Adrenal gland (tissue), 12 donors: Measurements from ENCODE around the gene CD28. TPM values are rescaled to one million over a fixed set of nuclear protein-coding genes. Genes with fewer than 3 reads are reported as not detected.

Experiments
- DNase-seq, 7 donors: peaks; one replicate each; pipeline ENCODE4 v3.0.0-alpha.2; 2019 to 2020
- H3K27ac ChIP-seq, 5 donors: fragments of 200-600 bp; sonication (generic) in 4 of 5; 1 replicate in 3 of 5; 2 replicates in 2 of 5; pipeline versions ENCODE4 v1.5.1 to v1.8.0; 2016 to 2020; ENCODE audit warnings: mild to moderate bottlenecking in 1 of 5
- H3K27me3 ChIP-seq: fragments of 200-600 bp; 2 replicates; pipeline ENCODE4 v1.8.0; 2021
- H3K36me3 ChIP-seq, 2 donors: fragments of 200-600 bp; replicated peaks in 1 of 2; 1 replicate in 1 of 2; 2 replicates in 1 of 2; pipeline versions ENCODE4 v1.5.1 to v1.8.0; 2018 to 2022
- H3K4me1 ChIP-seq, 2 donors: fragments of 200-600 bp; replicated peaks in 1 of 2; 1 replicate in 1 of 2; 2 replicates in 1 of 2; pipeline versions ENCODE4 v1.5.1 to v1.8.0; 2018 to 2021
- H3K4me3 ChIP-seq, 4 donors: fragments of 200-600 bp; sonication (generic) in 3 of 4; one replicate each; pipeline ENCODE4 v1.5.1; 2016 to 2018
- H3K9me3 ChIP-seq, 3 donors: fragments of 200-600 bp; sonication (generic) in 1 of 3; replicated peaks in 1 of 3; 1 replicate in 2 of 3; 2 replicates in 1 of 3; pipeline versions ENCODE4 v1.5.1 to v1.8.0; 2016 to 2021
- POLR2A ChIP-seq, 2 donors: fragments of 450-650 bp; IDR thresholded peaks; one replicate each; pipeline ENCODE4 v1.6.1; 2017; ENCODE audit warnings: antibody characterized with exemption in 2 of 2, mild to moderate bottlenecking in 2 of 2, moderate library complexity in 1 of 2
- WGBS, 4 donors: extraction: QIAGEN DNeasy Blood & Tissue Kit in 2 of 4; methylation state at CpG; one replicate each; pipeline versions ENCODE4 v1.1.5 to v1.1.7; 2013 to 2017; 5-methylcytosine and 5-hydroxymethylcytosine counted together
- intact Hi-C, 2 donors: fragments of 100-400 bp; cut with DNase I; formaldehyde crosslinking; loops; one replicate each; pipeline versions ENCODE4 v1.14.1 to v1.15.0; 2022 to 2023
- polyA plus RNA-seq, 3 donors: library from polyadenylated mRNA; stranded (reverse); fragments of 200-250 nt in 2 of 3; fragments of 350-450 nt in 1 of 3; fragmentation: Illumina TruSeq in 1 of 3; extraction: RNeasy Lipid Tissue Mini Kit (QIAGEN cat#74804) in 1 of 3; gene quantifications; one replicate each; pipeline ENCODE4 v1.2.3, GENCODE V29; 2013 to 2014
- total RNA-seq, 9 donors: library from RNA; depleted of rRNA in 4 of 9; stranded (reverse); fragments of >200 nt in 4 of 9; fragments of 120-200 nt in 1 of 9; fragmentation: NEBNext Ultra II Directional in 1 of 9; extraction: Animal tissue kit (Norgen Biotek cat#: 25700) in 1 of 9; gene quantifications; one replicate each; pipeline versions ENCODE4 v1.1.0 to v1.2.4, GENCODE V29; 2013 to 2023
- TF ChIP-seq, protein P1 (sequence below), 6 experiments: fragments of 450-650 bp in 4 of 6; fragments of 200-600 bp in 2 of 6; sonication (generic) in 1 of 6; IDR thresholded peaks; 1 replicate in 5 of 6; 2 replicates in 1 of 6; pipeline versions ENCODE4 v1.5.1 to v1.8.0; 2016 to 2021; ENCODE audit warnings: antibody characterized with exemption in 6 of 6, mild to moderate bottlenecking in 2 of 6, moderate library complexity in 1 of 6
- donor health status: healthy with polysubstance abuse.
- donor health status: Bipolar disorder and iron deficiency.
- donor health status: DM: yes; HTN: yes; CAD: no.
- donor health status: DM: no; HTN: no; CAD: no.
- donor health status: DM: no; HTN: no; CAD: no.
- donor health status: DM: yes; HTN: yes; CAD: no.

The CD28 gene
- total and polyA plus RNA-seq, 12 donors = 0.08 to 1.4 (median 0.32) TPM; not detected in 1

- no peak for DNase-seq
- no peaks in the 10 kb centered on the region for H3K27me3 ChIP-seq
- H3K4me3 ChIP-seq = no peak overlapping the region
- no peaks in the 10 kb centered on the region for H3K4me1 ChIP-seq
- no peaks in the 10 kb centered on the region for H3K9me3 ChIP-seq
- WGBS, 4 donors = 0 to 3% (median 1%) methylated on average over 1 of the region's 1 CpG
- TF ChIP-seq POLR2A (IDR thresholded peaks at IDR 0.05) = no peak
- TF ChIP-seq, protein P1, sequence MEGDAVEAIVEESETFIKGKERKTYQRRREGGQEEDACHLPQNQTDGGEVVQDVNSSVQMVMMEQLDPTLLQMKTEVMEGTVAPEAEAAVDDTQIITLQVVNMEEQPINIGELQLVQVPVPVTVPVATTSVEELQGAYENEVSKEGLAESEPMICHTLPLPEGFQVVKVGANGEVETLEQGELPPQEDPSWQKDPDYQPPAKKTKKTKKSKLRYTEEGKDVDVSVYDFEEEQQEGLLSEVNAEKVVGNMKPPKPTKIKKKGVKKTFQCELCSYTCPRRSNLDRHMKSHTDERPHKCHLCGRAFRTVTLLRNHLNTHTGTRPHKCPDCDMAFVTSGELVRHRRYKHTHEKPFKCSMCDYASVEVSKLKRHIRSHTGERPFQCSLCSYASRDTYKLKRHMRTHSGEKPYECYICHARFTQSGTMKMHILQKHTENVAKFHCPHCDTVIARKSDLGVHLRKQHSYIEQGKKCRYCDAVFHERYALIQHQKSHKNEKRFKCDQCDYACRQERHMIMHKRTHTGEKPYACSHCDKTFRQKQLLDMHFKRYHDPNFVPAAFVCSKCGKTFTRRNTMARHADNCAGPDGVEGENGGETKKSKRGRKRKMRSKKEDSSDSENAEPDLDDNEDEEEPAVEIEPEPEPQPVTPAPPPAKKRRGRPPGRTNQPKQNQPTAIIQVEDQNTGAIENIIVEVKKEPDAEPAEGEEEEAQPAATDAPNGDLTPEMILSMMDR (IDR thresholded peaks at IDR 0.05) = no peak
- intact Hi-C loops = no loop called here
- no peak overlapping the region for H3K27ac ChIP-seq
- no peaks in the 10 kb centered on the region for H3K36me3 ChIP-seq
Observed at GRCh38 chr2:203662487-203662886, 44.0 kb upstream of the CD28 start.

DNA sequence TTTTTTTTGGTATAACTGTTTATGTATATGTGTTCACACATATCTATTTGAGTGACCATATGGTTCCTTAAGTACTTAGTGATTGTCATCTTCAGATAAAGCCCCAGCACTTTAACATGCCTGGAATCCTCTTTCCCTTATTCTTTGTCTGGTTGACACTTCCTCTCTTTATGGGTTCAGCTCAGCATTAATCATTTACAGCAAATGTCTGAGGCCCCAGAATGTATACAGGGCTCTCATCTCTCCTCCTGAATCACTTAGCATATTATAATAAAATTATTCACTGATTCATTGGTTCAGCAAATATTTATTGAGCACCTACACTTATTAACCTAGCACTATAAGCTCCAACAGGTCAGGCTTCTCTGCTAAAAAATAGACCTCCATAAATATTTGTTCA, 43.5 kb upstream of the CD28 start:
- H3K4me3 ChIP-seq = no peak overlapping the region
- no peak overlapping the region for H3K27ac ChIP-seq
- intact Hi-C loops = no loop called here
- no peak for DNase-seq
- no peaks in the 10 kb centered on the region for H3K27me3 ChIP-seq
- H3K9me3 ChIP-seq = no peaks in the 10 kb centered on the region
- no peak for TF ChIP-seq POLR2A (IDR thresholded peaks at IDR 0.05)
- TF ChIP-seq, protein P1 (IDR thresholded peaks at IDR 0.05) = no peak
- no peaks in the 10 kb centered on the region for H3K36me3 ChIP-seq
- H3K4me1 ChIP-seq = no peaks in the 10 kb centered on the region

- 73 to 79% (median 77%) methylated on average over 7 of the region's 7 CpGs for WGBS, 4 donors
- intact Hi-C loops = no loop called here
- no peak overlapping the region for H3K27ac ChIP-seq
- no peak for DNase-seq
- no peaks in the 10 kb centered on the region for H3K27me3 ChIP-seq
- TF ChIP-seq, protein P1 (IDR thresholded peaks at IDR 0.05) = no peak
- TF ChIP-seq POLR2A (IDR thresholded peaks at IDR 0.05) = no peak
- no peak overlapping the region for H3K4me3 ChIP-seq
- no peaks in the 10 kb centered on the region for H3K4me1 ChIP-seq
- H3K36me3 ChIP-seq = no peaks in the 10 kb centered on the region
- no peaks in the 10 kb centered on the region for H3K9me3 ChIP-seq
Observed at GRCh38 chr2:203664029-203664755, 42.2 kb upstream of the CD28 start.

GRCh38 chr2:203667838-203668237, 38.6 kb upstream of the CD28 start:
- WGBS, 4 donors = 85 to 95% (median 88%) methylated on average over 2 of the region's 2 CpGs

More at GRCh38 chr2:203667838-203668237, 38.6 kb upstream of the CD28 start:
- no peaks in the 10 kb centered on the region for H3K9me3 ChIP-seq
- no peak for TF ChIP-seq POLR2A (IDR thresholded peaks at IDR 0.05)
- TF ChIP-seq, protein P1 (IDR thresholded peaks at IDR 0.05) = no peak
- no peak overlapping the region for H3K27ac ChIP-seq
- no peaks in the 10 kb centered on the region for H3K36me3 ChIP-seq
- H3K4me1 ChIP-seq = no peaks in the 10 kb centered on the region
- H3K27me3 ChIP-seq = no peaks in the 10 kb centered on the region
- no peak for DNase-seq
- intact Hi-C loops = no loop called here
- H3K4me3 ChIP-seq = no peak overlapping the region
